K562 (cell line): ENCODE data around the gene EHD2. TPM values are rescaled to one million over a fixed set of nuclear protein-coding genes. Genes with fewer than 3 reads are reported as not detected.
A peak's percentile ranks its signal among the peaks of the same experiment; 100 is the strongest.

Experiments used
- ATAC-seq: fragments of 200-7000 bp; cut with Tn5 transposase; 3 replicates; pipeline ENCODE4 v1.9.1; 2020; ENCODE audit warnings: moderate library complexity
- BruUV-seq: library from RNA; stranded (reverse); fragments of 400-500 nt; replicated peaks from 2 replicates; lab custom pipeline; 2021; lab: Mats Ljungman, UMichigan
- CTCF ChIA-PET: fragments of 300-600 bp; formaldehyde crosslinking; extraction: SDS; loops from one replicate; lab custom pipeline; 2021; ENCODE audit warnings: low intra/inter-chr PET ratio; lab: Yijun Ruan, JAX
- POLR2A ChIA-PET: fragments of 300-600, 350-650 bp; sonication (Branson Sonifier 250); formaldehyde crosslinking; extraction: SDS; loops from one replicate; lab custom pipeline; 2021; ENCODE audit warnings: antibody characterized with exemption, inconsistent platforms; lab: Yijun Ruan, JAX
- DNase-seq, 4 experiments: peaks; one replicate each; pipeline versions ENCODE4 v3.0.0 to v3.0.0-alpha.2; 2011 to 2018; ENCODE audit warnings: low spot score in 3 of 4, mixed read lengths in 3 of 4; ENCODE audit errors: extremely low read depth in 1 of 4
- FAIRE-seq: peaks from 2 replicates; lab custom pipeline; 2011; peaks lifted over from hg19 to GRCh38; lab: Jason Lieb, UNC
- H2AFZ ChIP-seq: 2 replicates; pipeline ENCODE4 v1.6.0; 2011; ENCODE audit warnings: low read depth, low read length, control low read depth, inconsistent platforms
- H3K27ac ChIP-seq: fragments of 200-600 bp; 3 replicates; pipeline ENCODE4 v1.8.0; 2011; ENCODE audit warnings: low read depth, mild to moderate bottlenecking, control low read depth, inconsistent platforms, low read length, moderate library complexity, mixed read lengths; ENCODE audit errors: extremely low read depth
- H3K27me3 ChIP-seq, 2 experiments: fragments of 300-600 bp in 1 of 2; 2 replicates in 1 of 2; 3 replicates in 1 of 2; pipeline versions ENCODE4 v1.6.0 to v1.8.0; 2011; ENCODE audit warnings: inconsistent platforms in 2 of 2, low read length in 2 of 2, mild to moderate bottlenecking in 1 of 2, mixed read lengths in 1 of 2, moderate library complexity in 1 of 2; ENCODE audit not compliant: control insufficient read depth in 2 of 2, insufficient read depth in 2 of 2
- H3K36me3 ChIP-seq: fragments of 300-600 bp; 3 replicates; pipeline ENCODE4 v1.8.0; 2011; ENCODE audit warnings: mild to moderate bottlenecking, low read length, inconsistent platforms; ENCODE audit not compliant: control insufficient read depth, insufficient read depth
- H3K4me1 ChIP-seq, 2 experiments: fragments of 200-600 bp in 1 of 2; replicated peaks in 1 of 2; 2 replicates in 1 of 2; 3 replicates in 1 of 2; pipeline versions ENCODE4 v1.5.1 to v1.8.0; 2011; ENCODE audit warnings: inconsistent platforms in 2 of 2, low read length in 2 of 2, mild to moderate bottlenecking in 1 of 2, mixed read lengths in 1 of 2, moderate library complexity in 1 of 2; ENCODE audit not compliant: control insufficient read depth in 2 of 2, insufficient read depth in 2 of 2
- H3K4me2 ChIP-seq: 2 replicates; pipeline ENCODE4 v1.6.1; 2011; ENCODE audit warnings: low read length, control low read depth, inconsistent platforms, mixed read lengths; ENCODE audit not compliant: insufficient read depth
- H3K4me3 ChIP-seq: fragments of 200-600 bp; sonication (generic), shearing (Covaris generic); 2 replicates; pipeline ENCODE4 v1.5.1; 2016; ENCODE audit warnings: control low read depth, inconsistent platforms
- H3K79me2 ChIP-seq: fragments of 200-600 bp; 3 replicates; pipeline ENCODE4 v1.8.0; 2011; ENCODE audit warnings: low read length, inconsistent platforms; ENCODE audit not compliant: control insufficient read depth, insufficient read depth
- H3K9ac ChIP-seq, 2 experiments: 2 replicates each; pipeline versions ENCODE4 v1.6.0 to v1.6.1; 2011; ENCODE audit warnings: low read depth in 2 of 2, low read length in 2 of 2, control low read depth in 1 of 2, inconsistent platforms in 1 of 2, mild to moderate bottlenecking in 1 of 2, mixed read lengths in 1 of 2; ENCODE audit not compliant: insufficient read depth in 1 of 2
- H3K9me1 ChIP-seq: one replicate; pipeline ENCODE4 v1.6.0; 2011; ENCODE audit warnings: inconsistent platforms, mild to moderate bottlenecking, low read length, moderate library complexity; ENCODE audit not compliant: control insufficient read depth, insufficient read depth
- H3K9me3 ChIP-seq: replicated peaks from 2 replicates; pipeline ENCODE4 v1.5.1; 2011; ENCODE audit warnings: low read depth, low read length, inconsistent platforms; ENCODE audit not compliant: control insufficient read depth, insufficient read depth
- H4K20me1 ChIP-seq: replicated peaks from 2 replicates; pipeline ENCODE4 v1.6.1; 2011; ENCODE audit warnings: low read length, inconsistent platforms, mixed read lengths; ENCODE audit not compliant: control insufficient read depth, insufficient read depth
- ADNP ChIP-seq: fragments of 200-800 bp; sonication (Bioruptor generic); IDR thresholded peaks from 2 replicates; pipeline ENCODE4 v1.6.1; 2016; ENCODE audit warnings: missing genetic modification characterization, missing compliant biosample characterization
- BCOR ChIP-seq: fragments of 450-650 bp; IDR thresholded peaks from 2 replicates; pipeline ENCODE4 v1.6.1; 2016
- BRD4 ChIP-seq: fragments of 200-600 bp; sonication (generic); IDR thresholded peaks from 2 replicates; pipeline ENCODE4 v1.6.1; 2017; ENCODE audit warnings: inconsistent platforms
- CREBBP ChIP-seq: IDR thresholded peaks from one replicate; pipeline ENCODE4 v1.6.1; 2012; ENCODE audit warnings: low read depth, mild to moderate bottlenecking, control low read depth, inconsistent platforms, low read length
- CSDE1 ChIP-seq, 2 experiments: fragments of 450-650 bp; IDR thresholded peaks; 2 replicates each; pipeline ENCODE4 v1.6.1; 2016; ENCODE audit warnings: mild to moderate bottlenecking in 1 of 2
- HDAC2 ChIP-seq: fragments of 450-650 bp; IDR thresholded peaks from 2 replicates; pipeline ENCODE4 v1.6.1; 2016; ENCODE audit warnings: mild to moderate bottlenecking
- KDM1A ChIP-seq, 2 experiments: fragments of 450-650 bp; IDR thresholded peaks; 2 replicates each; pipeline ENCODE4 v1.6.1; 2016; ENCODE audit warnings: mild to moderate bottlenecking in 2 of 2
- LEF1 ChIP-seq: fragments of 450-650 bp; IDR thresholded peaks from 2 replicates; pipeline ENCODE4 v1.6.1; 2016; ENCODE audit warnings: mild to moderate bottlenecking
- PTBP1 ChIP-seq: fragments of 200-400 bp; formaldehyde crosslinking; IDR thresholded peaks from 2 replicates; pipeline ENCODE4 v1.6.1; 2017; ENCODE audit warnings: low read depth, low read length
- RBM25 ChIP-seq: fragments of 200-400 bp; formaldehyde crosslinking; IDR thresholded peaks from 2 replicates; pipeline ENCODE4 v1.6.1; 2018; ENCODE audit warnings: low read length, low read depth, moderate library complexity; ENCODE audit not compliant: severe bottlenecking
- RCOR1 ChIP-seq, 2 experiments: IDR thresholded peaks; 2 replicates each; pipeline ENCODE4 v1.6.1; 2012; ENCODE audit warnings: low read depth in 2 of 2, low read length in 2 of 2, borderline replicate concordance in 1 of 2, improper control_type of control experiment in 1 of 2
- WGBS: fragments of 100-300 bp; shearing (Covaris generic); methylation state at CpG from one replicate; pipeline ENCODE4 v1.1.6; 2016; ENCODE audit warnings: low coverage, mixed read lengths; ENCODE audit not compliant: insufficient coverage; ENCODE audit errors: missing lambda C conversion rate; 5-methylcytosine and 5-hydroxymethylcytosine counted together
- in situ Hi-C: fragments of 300-500 bp; cut with MboI; formaldehyde crosslinking; loops from 4 replicates; pipeline ENCODE4 v1.15.0; 2018; ENCODE audit warnings: inconsistent platforms, mixed read lengths
- intact Hi-C: fragments of 100-400 bp; cut with micrococcal nuclease; formaldehyde crosslinking; loops from 2 replicates; pipeline ENCODE4 v1.14.2; 2022
- polyA plus RNA-seq, 8 experiments: library from polyadenylated mRNA; depleted of rRNA in 4 of 8; stranded (reverse) in 5 of 8; unstranded in 3 of 8; fragments of >200 nt; fragmentation: Nextera tagmentation in 2 of 8; fragmentation: Illumina TruSeq in 1 of 8; extraction: Ambion mirVana in 2 of 8; extraction: Trizol in 1 of 8; gene quantifications; 2 replicates each; pipeline versions ENCODE4 v1.2.1 to v1.2.3, GENCODE V29; 2011 to 2014; ENCODE audit warnings: inconsistent platforms in 1 of 8, missing spikeins in 1 of 8
- total RNA-seq, 7 experiments: library from RNA; depleted of rRNA in 6 of 7; stranded (reverse); fragments of >200 nt in 6 of 7; fragmentation: Illumina TruSeq in 2 of 7; extraction: Trizol in 2 of 7; gene quantifications; 2 replicates each; pipeline versions ENCODE4 v1.2.1 to v1.2.3, GENCODE V29; 2011 to 2021; ENCODE audit warnings: low replicate concordance in 1 of 7

EHD2 gene
- total and polyA plus RNA-seq, 9 of the 15 experiments (the other 6 are each of a cell fraction or from before 2014, with no cell fraction given): 1.7 to 32.2 (median 3.0) TPM

- no peak overlapping the region for H3K4me2 ChIP-seq
- ChIA-PET CTCF (no interaction called here), POLR2A (no interaction called here)
- no peaks in the 10 kb centered on the region for H4K20me1 ChIP-seq
- WGBS: 90% methylated on average over 4 of the region's 8 CpGs
- intact Hi-C loops (no loop called here), in situ Hi-C loops (no loop called here)
- BruUV-seq: no TSS peak
- peak overlapping the region in 1 of 2 experiments; percentile 18; a peak in 1 of 4 replicates for H3K9ac ChIP-seq
- no peaks in the 10 kb centered on the region for H3K9me1 ChIP-seq
- FAIRE-seq (no peak), DNase-seq (no peak), ATAC-seq (no peak)
- H3K27ac ChIP-seq: peak overlapping the region; percentile 81; the same call in 2 of the 3 replicates
- H3K79me2 ChIP-seq: peaks cover 6% of the 10 kb centered on the region; the same call in 2 of the 3 replicates
- no peaks in the 10 kb centered on the region; a peak in 1 of 5 replicates for H3K27me3 ChIP-seq
- peaks cover 13 to 32% of the 10 kb centered on the region in 2 experiments; a peak in 4 of 5 replicates for H3K4me1 ChIP-seq
- peaks cover 31% of the 10 kb centered on the region; the same call in 2 of the 3 replicates for H3K36me3 ChIP-seq
- no peak overlapping the region for H3K4me3 ChIP-seq
- peak overlapping the region; percentile 70; the same call in 1 of the 2 replicates for H2AFZ ChIP-seq
- no peaks in the 10 kb centered on the region for H3K9me3 ChIP-seq
- TF ChIP-seq PTBP1 (peak; percentile 79; the same call in 1 of the 2 replicates), LEF1 (no peak), CSDE1 (IDR thresholded peaks at IDR 0.05) (no peak), HDAC2 (0 out of 2 replicates have a peak, but pooled peaks have one; percentile 13), BCOR (peak; percentile 54), RBM25 (peak; percentile 72), RCOR1 (IDR thresholded peaks at IDR 0.05; ENCODE audit: borderline replicate concordance in 1 of 2, low read depth in 2 of 2, low read length in 2 of 2) (peak in 1 of 2 experiments; percentile 46; a peak in 1 of 4 replicates), KDM1A (IDR thresholded peaks at IDR 0.05) (peak in 1 of 2 experiments; percentile 39; a peak in 3 of 4 replicates), CREBBP (no peak), BRD4 (0 out of 2 replicates have a peak, but pooled peaks have one; percentile 31), ADNP (peak; percentile 49; the same call in 1 of the 2 replicates)
Measured at GRCh38 chr19:47730910-47731309, 17.7 kb downstream of the EHD2 start.
